Esophagus muscularis mucosa (tissue), 3 donors: ENCODE results near the gene APMAP.
A peak's percentile ranks its signal among the peaks of the same experiment; 100 is the strongest.

Experiments
- CTCF ChIP-seq, 3 experiments: fragments of 200-600 bp in 2 of 3; fragments of 450-650 bp in 1 of 3; sonication (generic) in 2 of 3; IDR thresholded peaks; one replicate each; pipeline ENCODE4 v1.5.1; 2017 to 2019; ENCODE audit warnings: antibody characterized with exemption in 3 of 3, mild to moderate bottlenecking in 2 of 3, moderate library complexity in 1 of 3
- POLR2AphosphoS5 ChIP-seq, 2 donors: sonication (generic); formaldehyde crosslinking; IDR thresholded peaks; one replicate each; pipeline ENCODE4 v1.6.1; 2017; ENCODE audit warnings: antibody characterized with exemption in 2 of 2

- TF ChIP-seq POLR2AphosphoS5 (IDR thresholded peaks at IDR 0.05) (peak; percentile 3 to 30), CTCF (IDR thresholded peaks at IDR 0.05) (peak in 1 of 3 experiments; percentile 8)
Measured at GRCh38 chr20:25032478-25033264, 40.1 kb upstream of the APMAP start.
